Pons (tissue), 1 donor: ENCODE measurements around the gene S100PBP.
A peak's percentile ranks its signal among the peaks of the same experiment; 100 is the strongest.

Source experiments
- DNase-seq: peaks from one replicate; pipeline ENCODE4 v3.0.0-alpha.2; 2016; ENCODE audit warnings: low spot score

S100PBP gene

DNA sequence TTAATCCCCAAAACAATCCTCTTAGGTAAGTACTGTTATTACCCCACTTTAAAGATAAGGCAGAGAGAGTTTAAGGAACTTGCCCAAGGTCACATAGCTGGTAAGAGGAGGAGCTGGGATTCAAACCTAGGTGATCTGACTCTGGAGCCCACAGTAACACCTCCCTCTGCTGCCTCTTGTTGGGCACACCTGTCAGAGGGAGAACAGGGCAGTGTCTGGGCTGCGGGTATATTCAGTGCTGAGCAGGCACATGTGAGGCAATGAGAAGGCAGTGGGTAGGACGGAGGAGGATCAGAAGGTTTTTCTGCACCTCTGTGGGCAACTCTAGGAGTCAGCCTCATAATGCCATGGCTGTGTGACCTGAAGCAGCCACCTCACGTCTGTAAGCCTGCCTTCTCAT lies 70.7 kb downstream of the S100PBP start:
- no peak for DNase-seq

DNA sequence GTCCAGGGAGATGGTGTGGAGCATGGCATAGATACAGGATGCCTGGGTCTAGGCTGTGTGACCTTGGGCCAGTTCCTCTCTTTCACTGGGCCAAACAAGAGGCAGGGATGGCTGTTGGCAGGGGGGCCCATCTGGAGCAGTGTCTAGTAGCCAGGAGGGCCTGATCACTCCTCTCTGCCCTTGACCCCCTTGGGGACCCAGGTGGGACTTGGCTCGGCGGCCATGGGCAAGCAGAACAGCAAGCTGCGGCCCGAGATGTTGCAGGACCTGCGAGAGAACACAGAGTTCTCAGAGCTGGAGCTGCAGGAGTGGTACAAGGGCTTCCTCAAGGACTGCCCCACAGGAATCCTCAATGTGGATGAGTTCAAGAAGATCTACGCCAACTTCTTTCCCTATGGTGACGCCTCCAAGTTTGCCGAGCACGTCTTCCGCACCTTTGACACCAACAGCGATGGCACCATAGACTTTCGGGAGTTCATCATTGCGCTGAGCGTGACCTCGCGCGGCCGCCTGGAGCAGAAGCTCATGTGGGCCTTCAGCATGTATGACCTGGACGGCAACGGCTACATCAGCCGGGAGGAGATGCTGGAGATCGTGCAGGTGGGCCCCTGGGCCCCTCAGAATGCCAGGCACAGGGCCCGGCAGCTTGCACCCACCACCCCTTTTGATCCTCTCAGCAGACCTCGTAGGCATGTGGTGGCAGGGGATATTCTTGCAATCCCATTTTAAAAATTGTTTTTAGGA lies 71.4 kb downstream of the S100PBP start:
- DNase-seq = no peak

DNA sequence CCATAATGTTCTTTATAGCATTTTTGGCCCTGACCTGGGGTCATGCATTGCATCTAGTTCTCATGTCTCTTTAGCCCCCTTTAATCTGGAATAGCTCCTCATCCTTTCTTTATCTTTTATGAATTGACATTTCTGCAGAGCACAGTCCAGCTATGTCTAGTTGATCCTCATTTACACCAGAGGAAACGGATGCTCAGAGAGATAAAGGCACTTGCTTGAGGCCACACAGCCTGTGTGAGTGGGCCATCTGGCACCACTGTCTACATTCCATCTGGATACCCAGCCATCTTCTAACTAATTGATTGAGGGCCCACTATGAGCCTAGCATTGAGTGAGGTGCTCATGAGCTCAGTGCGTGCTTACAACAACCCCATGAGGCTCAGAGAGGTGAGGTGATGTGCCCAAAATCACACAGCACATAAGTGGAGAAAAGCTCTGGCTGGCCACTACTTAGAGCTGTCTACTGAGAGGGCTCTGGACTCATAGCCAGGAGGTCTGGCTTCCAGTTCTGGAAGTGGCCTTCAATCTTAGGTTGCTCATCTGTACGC lies 72.4 kb downstream of the S100PBP start:
- DNase-seq = no peak

DNA sequence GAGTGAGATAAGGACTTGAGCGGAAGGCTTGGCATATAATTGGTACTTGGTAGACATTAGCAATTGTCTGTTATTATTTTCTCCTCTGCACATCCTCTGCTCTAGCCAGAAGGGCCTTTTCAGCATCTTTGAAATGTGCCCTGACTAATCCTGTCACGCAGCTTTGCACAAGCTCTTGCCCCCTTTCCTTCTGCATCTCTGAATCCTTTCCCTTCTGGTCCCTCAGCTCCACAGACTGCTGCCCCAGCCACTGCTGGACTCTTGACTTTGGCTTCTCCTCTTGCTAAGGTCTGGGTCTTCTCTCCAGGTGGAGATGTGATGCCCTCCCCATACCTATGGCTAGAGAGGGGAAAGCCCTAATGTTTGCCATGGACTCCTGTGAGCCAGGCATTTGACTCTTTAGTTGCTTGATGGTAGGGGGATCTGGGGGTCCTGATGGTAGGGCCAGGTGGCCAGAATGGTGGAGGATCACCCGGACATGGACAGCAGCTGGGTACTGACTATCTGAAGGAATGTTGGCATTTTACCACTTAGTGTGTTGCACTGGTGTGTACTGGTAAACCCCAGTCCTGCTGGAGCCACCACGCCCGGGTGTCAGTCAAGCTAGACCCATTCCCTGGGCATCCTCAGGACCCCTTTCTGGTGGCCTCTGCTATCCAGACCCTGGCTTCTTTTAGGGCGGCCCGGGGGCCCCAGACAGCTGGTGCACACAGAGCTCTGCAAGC lies 73.2 kb downstream of the S100PBP start:
- DNase-seq = no peak

DNA sequence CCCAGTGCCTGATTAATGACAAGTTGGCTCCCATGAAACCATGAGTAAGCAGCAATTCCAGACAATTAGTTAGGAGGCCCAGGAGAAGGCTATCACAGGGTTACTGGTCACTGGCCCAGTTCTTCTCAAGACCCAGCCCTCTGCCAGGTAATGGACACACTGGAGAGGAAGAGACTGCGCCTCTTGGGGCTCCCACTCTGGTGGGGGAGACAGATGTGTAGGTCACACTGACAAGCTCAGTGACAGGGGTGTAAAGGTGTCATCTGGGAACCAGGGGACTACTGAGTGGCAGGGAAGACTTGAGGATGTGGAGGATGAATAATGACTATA lies 73.8 kb downstream of the S100PBP start:
- DNase-seq = no peak

DNA sequence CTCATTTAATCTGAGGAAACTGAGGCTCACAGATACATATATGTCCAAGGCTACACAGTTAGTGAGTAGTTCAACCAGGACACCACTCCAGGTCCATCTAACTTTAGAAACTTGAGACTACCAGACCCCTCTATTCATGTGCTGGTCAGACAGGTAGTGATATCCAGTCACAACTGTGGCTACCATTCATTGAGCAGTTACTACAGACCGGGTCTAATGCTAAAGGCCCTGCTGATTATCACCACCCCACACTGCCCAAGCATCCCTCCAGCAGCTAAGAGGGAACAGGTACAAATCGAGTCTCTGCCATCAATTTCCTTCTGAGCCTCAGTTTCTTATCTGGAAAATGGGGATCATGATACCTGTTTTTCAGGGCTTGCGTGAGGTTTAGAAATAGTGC lies 74.2 kb downstream of the S100PBP start:
- DNase-seq = no peak

DNA sequence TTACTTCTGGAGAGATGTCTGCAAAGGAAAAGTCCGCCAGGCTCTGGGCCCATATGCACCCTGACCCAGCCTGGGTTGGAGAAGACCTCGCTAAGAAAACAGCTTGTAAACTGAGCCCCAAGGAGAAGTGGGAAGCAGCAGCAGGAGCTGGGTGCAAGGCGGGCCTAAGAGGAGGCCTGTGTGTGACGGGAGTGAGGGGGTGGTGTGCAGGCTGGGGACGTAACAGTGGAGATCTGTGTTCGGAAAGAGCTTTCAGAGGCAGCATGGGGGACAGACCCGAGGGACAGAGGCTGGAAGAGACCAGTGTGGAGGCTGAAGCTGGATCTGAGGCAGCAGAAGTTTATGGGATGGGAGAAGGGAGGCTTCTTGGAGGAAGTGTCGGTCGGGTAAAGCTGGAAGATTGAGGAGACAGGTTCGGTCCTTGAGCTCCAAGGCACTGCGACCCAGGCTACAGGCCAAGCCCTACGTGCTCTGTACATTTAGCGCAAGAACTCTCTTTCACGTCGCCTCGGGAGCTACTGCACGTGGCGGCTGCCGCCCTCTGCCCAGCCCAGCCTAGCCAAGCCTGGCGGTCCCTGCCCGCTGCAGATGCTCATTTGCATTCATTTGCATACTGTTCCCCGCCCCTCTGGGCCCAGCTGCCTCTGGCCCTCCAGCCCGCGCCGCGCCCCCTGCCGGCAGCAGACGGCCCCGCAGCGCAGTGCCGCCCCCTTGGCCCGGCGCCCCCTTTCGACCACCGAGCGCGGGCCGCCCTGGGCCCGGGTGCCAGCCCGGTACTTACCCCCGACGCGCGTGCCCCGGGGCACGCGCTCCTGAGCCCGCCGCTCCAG lies 75.1 kb downstream of the S100PBP start:
- DNase-seq = peak; percentile 69

DNA sequence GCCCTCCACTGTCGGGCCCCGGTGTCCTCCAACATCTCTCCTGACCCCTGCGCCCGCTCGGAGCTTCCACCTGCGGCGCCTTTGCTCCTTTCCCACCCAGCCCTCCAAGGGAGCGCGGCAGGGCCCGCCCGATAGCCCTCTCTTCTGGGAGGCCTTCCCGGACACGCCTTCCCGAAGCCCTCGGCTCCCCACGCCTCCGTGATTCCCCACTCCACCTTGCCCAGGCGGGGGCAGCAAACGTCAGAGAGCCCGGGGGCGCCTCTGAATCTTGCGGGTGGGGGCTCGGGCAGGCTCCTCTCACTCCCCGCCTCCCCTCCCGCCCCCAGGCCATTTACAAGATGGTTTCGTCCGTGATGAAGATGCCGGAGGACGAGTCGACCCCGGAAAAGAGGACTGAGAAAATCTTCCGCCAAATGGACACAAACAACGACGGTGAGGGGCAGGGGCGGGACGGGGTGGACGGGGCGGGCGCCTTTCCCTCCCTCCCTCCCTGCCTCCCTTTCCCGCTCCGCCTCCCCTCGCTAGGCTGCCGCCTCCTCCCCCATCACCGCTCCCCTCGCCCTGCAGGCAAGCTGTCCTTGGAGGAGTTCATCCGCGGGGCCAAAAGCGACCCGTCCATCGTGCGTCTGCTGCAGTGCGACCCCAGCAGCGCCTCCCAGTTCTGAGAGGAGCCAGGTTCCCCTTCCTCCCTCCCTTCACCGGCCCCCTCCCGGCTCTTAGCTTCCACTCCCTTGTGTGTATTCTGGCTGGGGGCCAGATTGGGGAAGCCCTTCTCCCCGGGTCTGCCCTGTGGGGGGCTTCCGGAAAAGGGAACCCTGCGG lies 76.0 kb downstream of the S100PBP start:
- DNase-seq = no peak

DNA sequence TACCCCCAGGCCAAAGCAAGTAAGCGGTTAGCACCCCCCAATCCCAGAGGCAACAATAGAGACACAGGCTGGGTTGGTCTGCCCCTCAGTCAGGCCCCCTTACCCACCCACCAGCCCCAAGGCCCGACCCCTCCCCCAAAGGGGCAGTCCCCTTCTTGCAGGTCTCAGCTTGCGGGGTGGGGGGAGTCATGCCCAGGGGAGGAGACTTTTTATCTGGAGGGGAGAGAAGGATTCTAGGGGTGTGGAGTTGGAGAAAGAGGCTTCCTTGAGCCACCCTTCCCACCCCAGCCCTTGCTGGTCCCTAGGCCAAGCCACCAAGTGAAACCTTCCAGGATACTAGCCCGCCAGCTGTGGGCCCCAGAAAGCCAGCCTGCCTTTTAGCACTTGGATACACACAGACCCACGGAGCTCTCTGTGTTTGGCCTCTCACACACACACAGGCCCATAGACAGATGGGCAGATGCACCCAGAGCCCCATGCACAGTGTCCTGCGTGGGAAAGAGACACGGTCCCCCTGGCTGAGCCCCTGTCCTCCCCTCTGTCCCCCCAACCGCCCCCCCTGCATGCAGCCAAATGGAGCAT lies 76.7 kb downstream of the S100PBP start:
- no peak for DNase-seq

DNA sequence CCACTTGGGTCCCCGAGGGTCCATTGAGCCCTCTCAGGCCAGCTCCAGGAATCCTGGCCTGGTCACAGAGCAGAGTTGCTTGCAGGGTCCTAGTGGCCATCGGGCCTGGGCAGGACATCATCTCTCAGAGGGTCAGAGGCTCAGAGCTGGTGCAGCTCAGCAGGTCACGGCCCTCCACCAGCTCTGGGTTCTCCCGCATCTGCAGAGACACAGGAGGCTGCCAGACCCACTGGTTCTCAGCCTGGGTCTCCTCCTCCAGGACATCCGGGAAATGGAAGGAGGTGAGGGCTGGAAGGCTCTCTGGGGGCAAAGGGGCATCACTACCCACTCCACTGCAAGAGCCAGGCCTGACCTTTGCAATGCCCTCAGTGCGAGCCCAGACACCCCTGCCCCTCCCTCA lies 77.2 kb downstream of the S100PBP start:
- no peak for DNase-seq

DNA sequence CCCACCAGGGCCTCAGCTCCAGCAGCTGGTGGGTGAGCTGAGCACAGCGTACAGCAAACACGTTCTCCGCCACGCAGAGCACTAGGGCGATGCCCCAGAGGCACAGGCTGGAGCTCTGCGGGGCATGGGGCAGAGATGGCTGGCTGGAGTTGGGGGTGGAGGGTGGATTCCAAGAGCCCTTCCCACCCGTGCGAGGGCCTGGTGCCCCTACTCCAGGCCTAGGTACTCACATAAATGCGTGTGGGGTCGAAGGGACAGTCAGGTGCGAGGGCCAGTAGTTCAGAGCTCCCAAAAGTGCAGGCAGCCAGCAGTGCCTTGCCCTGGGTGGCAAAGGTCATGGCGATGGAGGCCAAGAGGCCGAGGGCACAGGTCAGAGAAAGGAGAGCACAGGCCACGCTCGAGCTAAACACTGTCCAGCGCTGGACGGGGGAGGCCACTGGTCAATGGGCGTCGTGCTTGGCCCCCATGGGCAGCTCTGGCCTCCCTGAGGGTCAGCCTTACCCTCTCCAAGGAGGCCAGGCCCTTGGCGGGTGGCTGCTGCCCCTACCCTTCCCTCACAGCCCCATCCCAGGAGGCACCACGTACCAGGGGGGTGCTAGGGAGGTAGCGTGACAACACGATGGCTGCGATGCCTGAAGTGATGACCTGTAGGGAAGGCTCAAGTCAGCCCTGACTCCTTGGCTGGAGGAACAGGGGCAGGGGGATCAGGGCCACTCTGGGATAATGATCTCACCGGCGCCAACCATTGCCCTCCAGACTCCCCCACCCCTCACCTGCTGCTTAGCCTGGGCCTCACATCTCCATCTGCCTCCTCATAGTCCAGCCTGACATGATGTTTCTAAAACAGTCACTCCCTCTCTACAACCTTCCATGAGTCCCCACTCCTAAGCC lies 78.1 kb downstream of the S100PBP start:
- DNase-seq = no peak

DNA sequence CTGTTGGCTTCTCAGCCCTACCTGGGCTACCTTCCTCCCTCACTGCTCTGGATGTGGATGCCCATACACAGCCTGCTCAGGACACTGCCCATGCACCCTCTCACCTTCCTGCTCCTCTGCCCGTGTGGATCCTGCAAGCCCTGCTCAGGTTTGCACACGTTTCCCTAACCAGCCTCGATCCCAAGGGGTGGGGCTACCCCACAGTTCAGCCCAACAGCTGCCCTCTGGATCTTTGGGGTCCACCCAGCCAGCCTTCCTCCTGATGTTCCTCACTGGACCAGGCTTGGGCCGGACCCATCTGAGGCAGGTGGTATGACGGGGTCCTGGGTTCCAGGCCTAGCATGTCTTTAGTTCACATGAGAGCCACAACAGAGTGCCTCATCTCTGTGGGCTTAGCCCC lies 79.0 kb downstream of the S100PBP start:
- DNase-seq = no peak

DNA sequence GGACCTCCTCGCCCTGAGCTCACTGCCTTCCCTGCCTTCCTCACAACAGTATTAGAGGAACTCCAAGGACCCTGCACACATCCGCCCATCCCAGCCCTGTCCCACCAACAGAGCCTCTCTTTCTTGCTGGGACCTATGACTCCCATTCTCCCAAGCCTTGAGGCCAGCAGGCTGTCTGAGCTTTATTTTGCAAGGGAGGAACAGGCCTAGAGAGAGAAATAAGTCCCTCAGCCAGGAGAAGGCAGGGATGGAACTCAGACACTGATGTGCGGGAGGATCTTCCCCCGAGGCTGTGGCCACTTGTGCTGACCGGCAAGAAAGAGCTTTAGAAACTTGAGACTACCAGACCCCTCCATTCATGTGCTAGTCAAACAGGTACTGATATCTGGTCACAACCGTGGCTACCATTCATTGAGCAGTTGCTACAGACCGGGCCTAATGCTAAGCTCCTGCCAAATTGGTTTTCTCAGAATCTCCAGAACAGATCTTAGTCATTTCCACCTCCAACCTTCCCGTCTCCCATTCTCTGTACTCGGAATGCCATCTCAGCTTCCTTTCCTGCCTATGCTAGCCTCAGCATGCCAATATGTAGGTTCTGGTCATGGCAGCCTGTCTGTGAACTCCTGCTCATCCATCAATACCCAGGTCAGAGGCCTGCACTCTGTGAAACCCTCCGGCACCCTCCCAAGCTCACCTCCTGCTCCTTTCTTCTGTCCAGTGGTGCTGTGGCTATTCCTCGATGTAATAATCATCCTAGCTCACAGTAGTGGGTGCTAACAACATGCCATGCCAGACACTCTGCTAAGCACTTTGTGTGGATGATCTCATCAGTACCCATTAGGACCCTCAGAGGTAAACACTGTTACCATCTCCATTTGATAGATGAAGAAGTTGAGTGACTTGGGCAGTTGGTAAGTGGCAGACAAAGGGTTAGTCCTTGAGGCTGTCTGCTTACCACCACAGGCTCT lies 79.9 kb downstream of the S100PBP start:
- DNase-seq = no peak

DNA sequence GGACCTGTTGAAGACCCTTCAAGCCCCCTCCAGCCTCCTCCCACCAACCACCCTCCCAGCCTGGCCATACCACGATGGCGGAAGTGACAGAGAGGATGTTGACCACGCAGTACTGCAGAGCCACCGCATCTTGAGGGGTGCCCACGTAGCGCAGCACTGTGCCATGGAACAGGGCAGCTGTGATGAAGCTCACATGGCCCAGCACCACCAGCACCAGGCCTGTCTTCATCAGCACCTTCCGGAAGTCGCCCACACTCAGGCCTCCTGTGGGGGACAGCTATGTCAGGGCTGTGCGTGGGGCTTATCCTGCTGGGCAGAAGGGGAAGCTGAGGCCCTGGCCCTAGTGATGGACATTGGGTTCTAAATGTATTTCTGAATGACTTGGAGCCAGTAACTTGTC lies 80.6 kb downstream of the S100PBP start:
- DNase-seq = no peak

DNA sequence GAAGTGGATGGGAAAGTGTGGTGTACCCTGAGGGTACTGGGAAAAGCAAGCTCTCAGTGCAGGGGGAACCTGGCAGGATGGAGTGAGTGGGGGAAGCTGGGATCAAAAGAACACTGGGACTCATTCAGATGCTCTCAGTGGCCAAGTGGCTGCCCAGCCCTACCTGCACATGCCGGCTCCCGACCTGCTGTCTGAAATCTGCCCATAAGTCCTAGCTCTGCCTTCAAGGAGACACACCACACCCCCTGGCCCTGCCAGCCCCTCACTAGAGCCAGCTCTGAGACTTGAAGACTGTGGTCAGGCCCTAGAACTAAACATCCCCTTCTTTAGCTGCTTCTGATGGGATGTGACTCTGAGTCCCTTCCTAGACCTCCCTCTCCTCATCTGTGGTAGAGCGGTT lies 81.5 kb downstream of the S100PBP start:
- no peak for DNase-seq

DNA sequence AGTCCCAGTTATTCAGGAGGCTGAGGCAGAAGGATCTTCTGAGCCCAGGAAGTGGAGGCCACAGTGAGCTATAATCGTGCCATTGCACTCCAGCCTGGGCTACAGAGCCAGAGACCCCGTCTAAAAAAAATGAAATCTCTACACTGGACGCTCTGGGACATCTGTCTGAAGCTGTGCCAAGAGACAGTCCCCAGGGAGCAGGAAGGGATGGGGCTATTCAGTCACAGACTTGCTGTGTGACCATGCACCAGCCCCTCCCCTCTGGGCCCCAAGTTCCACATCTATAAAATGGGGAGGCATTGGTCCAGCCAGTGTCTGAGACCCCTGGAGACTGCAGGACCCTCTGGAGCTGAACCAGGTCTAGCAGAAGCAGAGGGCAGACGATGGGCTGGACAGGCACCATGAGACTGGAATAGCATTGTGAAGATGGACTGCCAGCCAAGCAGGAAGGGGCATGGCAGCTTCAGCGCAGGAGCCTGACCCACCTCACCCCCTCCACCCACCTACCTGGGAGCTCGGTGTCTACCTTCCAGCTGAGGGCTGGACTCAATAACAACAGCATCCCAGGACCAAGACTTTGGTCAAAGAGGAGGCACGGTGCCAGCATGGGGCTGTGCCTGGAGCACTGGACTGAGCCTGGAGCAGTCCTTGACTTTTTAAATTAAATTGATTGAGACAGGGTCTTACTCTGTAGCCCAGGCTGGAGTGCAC lies 82.3 kb downstream of the S100PBP start:
- no peak for DNase-seq

DNA sequence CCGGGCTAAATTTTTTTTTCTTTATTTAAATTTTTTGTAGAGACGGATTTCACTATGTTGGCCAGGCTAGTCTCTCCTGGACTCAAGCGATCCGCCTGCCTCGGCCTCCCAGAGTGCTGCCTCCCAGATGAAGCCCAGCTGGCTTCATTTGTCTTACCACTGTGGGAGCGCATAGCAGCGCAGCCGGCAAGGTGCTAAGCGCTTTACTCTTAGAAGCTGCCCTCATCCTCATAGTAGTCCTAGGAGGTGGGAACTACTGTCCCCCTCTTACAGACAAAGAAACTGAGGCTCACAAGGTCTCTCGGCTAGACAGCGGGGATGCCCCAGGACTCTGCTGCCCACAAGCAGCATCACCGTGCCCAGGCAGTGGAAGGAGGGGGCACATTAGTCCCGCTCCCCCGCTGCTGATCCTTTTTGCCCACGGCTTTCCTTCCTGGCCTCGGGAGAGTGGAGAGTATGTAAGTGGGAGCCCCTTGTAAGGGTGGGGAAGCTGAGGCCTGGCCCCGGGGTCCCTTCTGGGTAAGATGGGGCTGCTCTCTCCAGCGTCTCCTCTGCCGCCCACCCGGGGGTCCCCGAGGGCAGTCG lies 83.0 kb downstream of the S100PBP start:
- no peak for DNase-seq
